Panc1 (cell line): ENCODE results near the gene H1-8. TPM values are rescaled to one million over a fixed set of nuclear protein-coding genes. Genes with fewer than 3 reads are reported as not detected.

Source experiments
- ATAC-seq: fragments of 200-7000 bp; cut with Tn5 transposase; 2 replicates; pipeline ENCODE4 v1.9.1; 2020; ENCODE audit warnings: mild to moderate bottlenecking, moderate library complexity
- BruUV-seq: library from RNA; stranded (reverse); fragments of 400-500 nt; replicated peaks from 2 replicates; lab custom pipeline; 2021; lab: Mats Ljungman, UMichigan
- CTCF ChIA-PET: fragments of 300-600 bp; sonication (Branson Sonifier 250); formaldehyde crosslinking; loops from one replicate; lab custom pipeline; 2022; ENCODE audit warnings: antibody characterized with exemption; lab: Charles Lee
- POLR2A ChIA-PET: fragments of 300-600 bp; sonication (Branson Sonifier 250); formaldehyde crosslinking; loops from one replicate; lab custom pipeline; 2022; ENCODE audit warnings: antibody characterized with exemption; lab: Charles Lee
- DNase-seq: peaks from one replicate; pipeline ENCODE4 v3.0.0-alpha.2; 2010; ENCODE audit warnings: low read depth, low spot score
- H3K27ac ChIP-seq: 2 replicates; pipeline ENCODE4 v1.5.1; 2011; ENCODE audit warnings: mild to moderate bottlenecking, low read length, inconsistent platforms
- H3K27me3 ChIP-seq: fragments of 200-500 bp; sonication (Bioruptor generic); 2 replicates; pipeline ENCODE4 v1.6.0; 2014; ENCODE audit warnings: low read length, inconsistent platforms; ENCODE audit not compliant: control insufficient read depth, insufficient read depth
- H3K36me3 ChIP-seq: fragments of 200-500 bp; sonication (Bioruptor generic); 2 replicates; pipeline ENCODE4 v1.5.1; 2014; ENCODE audit warnings: inconsistent platforms, mild to moderate bottlenecking, low read length, moderate library complexity; ENCODE audit not compliant: control insufficient read depth, insufficient read depth
- H3K4me1 ChIP-seq: 2 replicates; pipeline ENCODE4 v1.5.1; 2011; ENCODE audit warnings: inconsistent platforms, mild to moderate bottlenecking, low read length, moderate library complexity; ENCODE audit not compliant: control insufficient read depth, insufficient read depth
- H3K4me3 ChIP-seq, 2 experiments: 2 replicates each; pipeline ENCODE4 v1.5.1; 2011 to 2012; ENCODE audit warnings: low read depth in 2 of 2, low read length in 2 of 2, mild to moderate bottlenecking in 2 of 2, inconsistent platforms in 1 of 2, moderate library complexity in 1 of 2
- H3K9me3 ChIP-seq: fragments of 200-500 bp; sonication (Bioruptor generic); 2 replicates; pipeline ENCODE4 v1.5.1; 2014; ENCODE audit warnings: low read depth, mild to moderate bottlenecking, inconsistent platforms, low read length, moderate library complexity; ENCODE audit not compliant: control insufficient read depth, insufficient read depth
- POLR2AphosphoS5 ChIP-seq: IDR thresholded peaks from 2 replicates; pipeline ENCODE4 v1.6.1; 2012; ENCODE audit warnings: mild to moderate bottlenecking, low read depth, low read length, moderate library complexity
- SIN3A ChIP-seq: IDR thresholded peaks from 2 replicates; pipeline ENCODE4 v1.6.1; 2012; ENCODE audit warnings: low read depth, mild to moderate bottlenecking, low read length, moderate library complexity, borderline replicate concordance; ENCODE audit not compliant: insufficient read depth
- TCF7L2 ChIP-seq: IDR thresholded peaks from 2 replicates; pipeline ENCODE4 v1.6.1; 2011; ENCODE audit warnings: mild to moderate bottlenecking, low read depth, low read length, inconsistent platforms
- in situ Hi-C: cut with HindIII; loops from 2 replicates; pipeline ENCODE4 v1.10.0; 2016; ENCODE audit warnings: low sequenced_read_pairs, low pct_unique_long_range_greater_than_20kb
- intact Hi-C: fragments of 100-400 bp; cut with micrococcal nuclease; formaldehyde crosslinking; loops from one replicate; pipeline ENCODE4 v1.10.0; 2022; ENCODE audit not compliant: unreplicated experiment
- total RNA-seq: library from RNA; stranded (reverse); gene quantifications from one replicate; pipeline ENCODE4 v1.2.1, GENCODE V29; 2021; ENCODE audit not compliant: unreplicated experiment
- TF ChIP-seq, protein P1 (sequence below): fragments of 450-650 bp; IDR thresholded peaks from 2 replicates; pipeline ENCODE4 v1.5.1; 2017; ENCODE audit warnings: mild to moderate bottlenecking
- TF ChIP-seq, protein P2 (sequence below), 2 experiments: IDR thresholded peaks; 2 replicates each; pipeline ENCODE4 v1.6.1; 2011 to 2012; ENCODE audit warnings: low read depth in 2 of 2, control low read depth in 1 of 2, low read length in 1 of 2, mild to moderate bottlenecking in 1 of 2, moderate library complexity in 1 of 2; ENCODE audit not compliant: insufficient read depth in 1 of 2

The H1-8 gene
- total RNA-seq, 1 experiment from 2014 or later, result not detected

DNA sequence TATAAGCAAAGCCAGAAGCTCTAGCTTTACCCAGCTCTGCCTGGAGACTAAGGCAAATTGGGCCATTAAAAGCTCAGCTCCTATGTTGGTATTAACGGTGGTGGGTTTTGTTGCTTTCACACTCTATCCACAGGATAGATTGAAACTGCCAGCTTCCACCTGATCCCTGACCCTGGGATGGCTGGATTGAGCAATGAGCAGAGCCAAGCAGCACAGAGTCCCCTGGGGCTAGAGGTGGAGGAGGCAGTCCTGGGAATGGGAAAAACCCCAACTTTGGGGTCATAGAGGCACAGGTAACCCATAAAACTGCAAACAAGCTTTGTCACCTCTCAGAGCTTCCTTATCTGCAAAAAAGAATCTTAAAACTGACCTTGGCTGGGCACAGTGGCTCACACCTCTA is 7.9 kb upstream of the H1-8 start:
- TF ChIP-seq TCF7L2 (no peak), POLR2AphosphoS5 (no peak), SIN3A (no peak)
- TF ChIP-seq, protein P1, sequence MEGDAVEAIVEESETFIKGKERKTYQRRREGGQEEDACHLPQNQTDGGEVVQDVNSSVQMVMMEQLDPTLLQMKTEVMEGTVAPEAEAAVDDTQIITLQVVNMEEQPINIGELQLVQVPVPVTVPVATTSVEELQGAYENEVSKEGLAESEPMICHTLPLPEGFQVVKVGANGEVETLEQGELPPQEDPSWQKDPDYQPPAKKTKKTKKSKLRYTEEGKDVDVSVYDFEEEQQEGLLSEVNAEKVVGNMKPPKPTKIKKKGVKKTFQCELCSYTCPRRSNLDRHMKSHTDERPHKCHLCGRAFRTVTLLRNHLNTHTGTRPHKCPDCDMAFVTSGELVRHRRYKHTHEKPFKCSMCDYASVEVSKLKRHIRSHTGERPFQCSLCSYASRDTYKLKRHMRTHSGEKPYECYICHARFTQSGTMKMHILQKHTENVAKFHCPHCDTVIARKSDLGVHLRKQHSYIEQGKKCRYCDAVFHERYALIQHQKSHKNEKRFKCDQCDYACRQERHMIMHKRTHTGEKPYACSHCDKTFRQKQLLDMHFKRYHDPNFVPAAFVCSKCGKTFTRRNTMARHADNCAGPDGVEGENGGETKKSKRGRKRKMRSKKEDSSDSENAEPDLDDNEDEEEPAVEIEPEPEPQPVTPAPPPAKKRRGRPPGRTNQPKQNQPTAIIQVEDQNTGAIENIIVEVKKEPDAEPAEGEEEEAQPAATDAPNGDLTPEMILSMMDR, result no peak
- TF ChIP-seq, protein P2, sequence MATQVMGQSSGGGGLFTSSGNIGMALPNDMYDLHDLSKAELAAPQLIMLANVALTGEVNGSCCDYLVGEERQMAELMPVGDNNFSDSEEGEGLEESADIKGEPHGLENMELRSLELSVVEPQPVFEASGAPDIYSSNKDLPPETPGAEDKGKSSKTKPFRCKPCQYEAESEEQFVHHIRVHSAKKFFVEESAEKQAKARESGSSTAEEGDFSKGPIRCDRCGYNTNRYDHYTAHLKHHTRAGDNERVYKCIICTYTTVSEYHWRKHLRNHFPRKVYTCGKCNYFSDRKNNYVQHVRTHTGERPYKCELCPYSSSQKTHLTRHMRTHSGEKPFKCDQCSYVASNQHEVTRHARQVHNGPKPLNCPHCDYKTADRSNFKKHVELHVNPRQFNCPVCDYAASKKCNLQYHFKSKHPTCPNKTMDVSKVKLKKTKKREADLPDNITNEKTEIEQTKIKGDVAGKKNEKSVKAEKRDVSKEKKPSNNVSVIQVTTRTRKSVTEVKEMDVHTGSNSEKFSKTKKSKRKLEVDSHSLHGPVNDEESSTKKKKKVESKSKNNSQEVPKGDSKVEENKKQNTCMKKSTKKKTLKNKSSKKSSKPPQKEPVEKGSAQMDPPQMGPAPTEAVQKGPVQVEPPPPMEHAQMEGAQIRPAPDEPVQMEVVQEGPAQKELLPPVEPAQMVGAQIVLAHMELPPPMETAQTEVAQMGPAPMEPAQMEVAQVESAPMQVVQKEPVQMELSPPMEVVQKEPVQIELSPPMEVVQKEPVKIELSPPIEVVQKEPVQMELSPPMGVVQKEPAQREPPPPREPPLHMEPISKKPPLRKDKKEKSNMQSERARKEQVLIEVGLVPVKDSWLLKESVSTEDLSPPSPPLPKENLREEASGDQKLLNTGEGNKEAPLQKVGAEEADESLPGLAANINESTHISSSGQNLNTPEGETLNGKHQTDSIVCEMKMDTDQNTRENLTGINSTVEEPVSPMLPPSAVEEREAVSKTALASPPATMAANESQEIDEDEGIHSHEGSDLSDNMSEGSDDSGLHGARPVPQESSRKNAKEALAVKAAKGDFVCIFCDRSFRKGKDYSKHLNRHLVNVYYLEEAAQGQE (IDR thresholded peaks at IDR 0.05; ENCODE audit: insufficient read depth in 1 of 2, low read depth in 2 of 2, low read length in 1 of 2), result no peak
- no peaks in the 10 kb centered on the region for H3K4me1 ChIP-seq
- intact Hi-C loops, result no loop called here
- no peaks in the 10 kb centered on the region for H3K36me3 ChIP-seq
- ChIA-PET CTCF (interaction anchor here (0.7 to 1.2 kb wide), 2 partner anchors 29 to 45 kb away, joined by 3 to 5 read pairs; no protein-coding TSS in a partner anchor), POLR2A (no interaction called here)
- no TSS peak for BruUV-seq
- DNase-seq (no peak), ATAC-seq (no peak)
- no peak overlapping the region for H3K4me3 ChIP-seq
- H3K9me3 ChIP-seq, result no peaks in the 10 kb centered on the region
- no peaks in the 10 kb centered on the region for H3K27me3 ChIP-seq
- in situ Hi-C loops, result no loop called here
- H3K27ac ChIP-seq, result no peak overlapping the region

DNA sequence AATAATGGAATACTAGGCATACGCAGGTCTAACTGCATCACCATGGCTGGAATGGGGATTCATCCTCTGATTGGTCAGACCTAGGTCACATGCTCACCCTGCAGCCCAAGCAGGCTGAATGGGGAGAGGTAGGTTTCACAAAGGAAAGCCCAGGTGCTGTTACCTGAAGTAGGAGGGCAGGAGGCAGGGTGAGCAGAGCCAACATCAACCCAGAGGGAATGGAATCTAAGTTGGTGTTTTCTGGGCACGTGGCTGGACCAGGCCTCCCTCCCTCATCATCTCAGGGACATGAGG is 6.7 kb upstream of the H1-8 start:
- H3K9me3 ChIP-seq, result no peaks in the 10 kb centered on the region
- no peaks in the 10 kb centered on the region for H3K27me3 ChIP-seq
- H3K4me1 ChIP-seq, result no peaks in the 10 kb centered on the region
- H3K27ac ChIP-seq, result no peak overlapping the region
- ChIA-PET POLR2A (no interaction called here), CTCF (no interaction called here)
- TF ChIP-seq, protein P2 (IDR thresholded peaks at IDR 0.05; ENCODE audit: insufficient read depth in 1 of 2, low read depth in 2 of 2, low read length in 1 of 2), result no peak
- TF ChIP-seq, protein P1, result no peak
- TF ChIP-seq POLR2AphosphoS5 (no peak), SIN3A (no peak), TCF7L2 (no peak)
- DNase-seq, result no peak
- intact Hi-C loops (no loop called here), in situ Hi-C loops (no loop called here)
- no peak for ATAC-seq
- H3K4me3 ChIP-seq, result no peak overlapping the region
- H3K36me3 ChIP-seq, result no peaks in the 10 kb centered on the region
- BruUV-seq, result no TSS peak
